Colonic mucosa (tissue), 4 donors: ENCODE results near the gene NADK. TPM values are rescaled to one million over a fixed set of nuclear protein-coding genes. Genes with fewer than 3 reads are reported as not detected.

Experiments
- DNase-seq: peaks from one replicate; pipeline ENCODE4 v3.0.0-alpha.2; 2020
- H3K27ac ChIP-seq: fragments of 200-600 bp; one replicate; pipeline ENCODE4 v1.8.0; 2021
- H3K27me3 ChIP-seq: fragments of 200-600 bp; one replicate; pipeline ENCODE4 v1.8.0; 2021
- H3K36me3 ChIP-seq: fragments of 200-600 bp; one replicate; pipeline ENCODE4 v1.8.0; 2021
- H3K4me1 ChIP-seq: fragments of 200-600 bp; one replicate; pipeline ENCODE4 v1.8.0; 2021; ENCODE audit warnings: mild to moderate bottlenecking
- H3K4me3 ChIP-seq: fragments of 200-600 bp; one replicate; pipeline ENCODE4 v1.8.0; 2021
- H3K9ac ChIP-seq, 2 donors: one replicate each; pipeline ENCODE4 v1.7.0; 2013; ENCODE audit warnings: control low read depth in 2 of 2, low read depth in 2 of 2, low read length in 2 of 2
- H3K9me3 ChIP-seq: fragments of 200-600 bp; one replicate; pipeline ENCODE4 v1.8.0; 2021
- CTCF ChIP-seq: fragments of 200-600 bp; IDR thresholded peaks from one replicate; pipeline ENCODE4 v1.8.0; 2022; ENCODE audit warnings: antibody characterized with exemption, mild to moderate bottlenecking
- intact Hi-C: fragments of 100-400 bp; cut with DNase I; formaldehyde crosslinking; loops from one replicate; pipeline ENCODE4 v1.14.1; 2022
- total RNA-seq, 2 donors: library from RNA; stranded (reverse); fragmentation: NEBNext Ultra II Directional in 1 of 2; extraction: Animal tissue kit (Norgen Biotek cat#: 25700) in 1 of 2; gene quantifications; one replicate each; pipeline ENCODE4 v1.2.1, GENCODE V29; 2021
- donor health status: healthy.
- donor health status: DM: no; HTN: no; CAD: no.
- donor health status: DM: no; HTN: no; CAD: no.

NADK gene
- total RNA-seq, 2 donors from 2014 or later: 122 to 146 TPM

- no peak for DNase-seq
- no peak overlapping the region for H3K4me3 ChIP-seq
- no peak for TF ChIP-seq CTCF
- H3K4me1 ChIP-seq: peaks cover 25% of the 10 kb centered on the region
- no peaks in the 10 kb centered on the region for H3K27me3 ChIP-seq
- H3K27ac ChIP-seq: no peak overlapping the region
- intact Hi-C loops: loop anchor here (5.0 kb wide), 1 partner anchor 122 kb away; no protein-coding TSS in a partner anchor
- peaks cover 31% of the 10 kb centered on the region for H3K36me3 ChIP-seq
- no peaks in the 10 kb centered on the region for H3K9me3 ChIP-seq
- H3K9ac ChIP-seq: no peak overlapping the region
These were observed 7.4 kb upstream of the NADK start for GRCh38 chr1:1785666-1786065.

- H3K27ac ChIP-seq: no peak overlapping the region
- no peaks in the 10 kb centered on the region for H3K9me3 ChIP-seq
- peaks cover 25% of the 10 kb centered on the region for H3K36me3 ChIP-seq
- intact Hi-C loops: loop anchor here (5.0 kb wide), 1 partner anchor 122 kb away; no protein-coding TSS in a partner anchor
- no peak for DNase-seq
- no peak for TF ChIP-seq CTCF
- H3K27me3 ChIP-seq: no peaks in the 10 kb centered on the region
- peaks cover 29% of the 10 kb centered on the region for H3K4me1 ChIP-seq
- no peak overlapping the region for H3K9ac ChIP-seq
- no peak overlapping the region for H3K4me3 ChIP-seq
These were observed 6.7 kb upstream of the NADK start for GRCh38 chr1:1784933-1785332.

- H3K36me3 ChIP-seq: peaks cover 12% of the 10 kb centered on the region
- peak; percentile 49 for DNase-seq
These were observed 5.0 kb upstream of the NADK start for GRCh38 chr1:1783320-1783719.

DNA sequence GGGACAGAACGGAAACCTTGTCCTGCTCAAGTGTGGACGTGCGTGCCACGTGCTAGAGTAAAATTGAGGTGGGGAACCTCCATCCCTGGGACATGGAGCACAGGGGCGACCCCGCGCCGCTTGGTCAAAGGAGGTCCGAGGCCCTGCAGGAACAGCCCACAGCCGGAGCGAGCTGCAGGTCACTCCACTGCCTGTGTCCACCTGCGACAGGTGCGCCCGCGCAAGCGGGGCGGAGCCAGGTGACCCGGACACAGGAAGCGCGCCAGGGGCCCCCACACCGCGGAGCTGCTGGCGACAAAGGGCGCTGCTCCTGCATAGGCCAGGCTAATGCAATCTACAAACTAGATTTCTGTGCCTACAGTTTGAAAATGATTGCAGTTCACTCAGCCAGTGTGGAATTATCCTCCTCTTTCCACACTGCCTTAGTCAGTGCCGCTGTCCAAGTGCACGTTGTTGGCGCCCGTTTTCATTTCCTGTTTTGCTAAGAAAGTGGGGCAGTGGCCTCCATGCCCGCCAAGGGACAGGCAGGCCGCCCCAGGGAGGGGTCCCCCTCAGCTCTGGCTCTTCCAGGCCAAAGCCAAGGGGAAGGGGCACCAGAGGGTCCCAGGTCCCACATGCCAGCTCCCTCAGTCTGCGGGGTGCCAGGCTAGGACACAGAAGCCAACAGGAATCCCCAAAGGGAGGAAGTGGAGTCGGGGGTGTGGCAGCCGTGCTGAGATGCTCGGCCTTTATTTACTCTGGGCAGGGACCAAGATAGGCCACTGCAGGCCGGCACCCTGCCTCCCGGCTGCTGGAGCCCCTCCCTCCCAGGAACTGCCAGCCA lies 4.3 kb upstream of the NADK start:
- intact Hi-C loops: no loop called here
- peaks cover 38% of the 10 kb centered on the region for H3K4me1 ChIP-seq
- H3K27me3 ChIP-seq: no peaks in the 10 kb centered on the region

More at GRCh38 chr1:1783320-1783719, 5.0 kb upstream of the NADK start:
- H3K4me3 ChIP-seq: no peak overlapping the region
- no peaks in the 10 kb centered on the region for H3K9me3 ChIP-seq
- H3K4me1 ChIP-seq: peaks cover 38% of the 10 kb centered on the region
- intact Hi-C loops: no loop called here
- H3K27ac ChIP-seq: peak overlapping the region; percentile 94
- H3K27me3 ChIP-seq: no peaks in the 10 kb centered on the region
- TF ChIP-seq CTCF: no peak
- peak overlapping the region; percentile 45 to 94 for H3K9ac ChIP-seq

GRCh38 chr1:1781526-1781903 lies 3.2 kb upstream of the NADK start:
- H3K9me3 ChIP-seq: no peaks in the 10 kb centered on the region
- no peaks in the 10 kb centered on the region for H3K36me3 ChIP-seq
- no peak overlapping the region for H3K4me3 ChIP-seq
- peak overlapping the region; percentile 94 for H3K27ac ChIP-seq
- no peaks in the 10 kb centered on the region for H3K27me3 ChIP-seq
- H3K9ac ChIP-seq: peak overlapping the region; percentile 75 to 94
- intact Hi-C loops: no loop called here
- no peak for DNase-seq
- TF ChIP-seq CTCF: no peak
- peaks cover 44% of the 10 kb centered on the region for H3K4me1 ChIP-seq

More for the DNA sequence above, 4.3 kb upstream of the NADK start:
- DNase-seq: peak; percentile 92
- H3K36me3 ChIP-seq: peaks cover 8% of the 10 kb centered on the region
- H3K27ac ChIP-seq: peak overlapping the region; percentile 94
- H3K4me3 ChIP-seq: peak overlapping the region; percentile 32
- no peaks in the 10 kb centered on the region for H3K9me3 ChIP-seq
- peak overlapping the region; percentile 75 to 94 for H3K9ac ChIP-seq
- no peak for TF ChIP-seq CTCF
